ENCODE results near the gene GAL. TPM values are rescaled to one million over a fixed set of nuclear protein-coding genes. Genes with fewer than 3 reads are reported as not detected.

Gene GAL
- total RNA-seq, 5 donors from 2014 or later (not counting 1 experiment from before 2014, with no cell fraction given): 0.35 TPM; not detected in 4

GRCh38 chr11:68698993-68699392, 14.6 kb downstream of the GAL start:
- H3K4me1 Mint-ChIP-seq: no peaks in the 10 kb centered on the region
- Histone ChIP-seq H3K27me3 (replicated peaks in 1 of 2; ENCODE audit: control insufficient read depth in 2 of 2, extremely low read depth in 1 of 2, insufficient read depth in 2 of 2, low read length in 1 of 2) (peaks cover 0 to 8% of the 10 kb centered on the region in 2 experiments), H3K36me3 (ENCODE audit: control insufficient read depth in 2 of 2, extremely low read depth in 1 of 2, insufficient read depth in 1 of 2, low read length in 1 of 2) (no peaks in the 10 kb centered on the region), H3K9me3 (no peaks in the 10 kb centered on the region), H3K4me3 (ENCODE audit: control insufficient read depth in 1 of 2, extremely low read depth in 1 of 2, low read length in 1 of 2) (no peak overlapping the region), H3K4me1 (ENCODE audit: control insufficient read depth in 1 of 2, extremely low read depth in 1 of 2, insufficient read depth in 2 of 2, low read length in 2 of 2) (no peaks in the 10 kb centered on the region), H3K27ac (ENCODE audit: low read length) (no peak overlapping the region)
- DNase-seq: no peak
- peaks cover 2% of the 10 kb centered on the region for H3K36me3 Mint-ChIP-seq
- ChIA-PET CTCF (no interaction called here), POLR2A (interaction anchor here in 1 of 2 donors (0.7 kb wide), 1 partner anchor 127 kb away, joined by 4 read pairs; no protein-coding TSS in a partner anchor)
- ATAC-seq (replicated peaks in 1 of 4): no peak
- H3K9me3 Mint-ChIP-seq: peaks cover 5 to 6% (median 5%) of the 10 kb centered on the region in 3 donors
- no peak overlapping the region for H3K4me3 Mint-ChIP-seq
- H3K27ac Mint-ChIP-seq: no peak overlapping the region
- WGBS (ENCODE audit: insufficient coverage): no CpG with 5 or more reads among the region's 2 CpGs
- peaks cover 5 to 19% of the 10 kb centered on the region in 2 donors for H3K27me3 Mint-ChIP-seq

GRCh38 chr11:68704887-68705286, 20.5 kb downstream of the GAL start:
- ATAC-seq (replicated peaks in 1 of 4) (no peak), DNase-seq (no peak)
- Mint-ChIP-seq H3K9me3 (no peaks in the 10 kb centered on the region), H3K27me3 (peaks cover 5 to 6% of the 10 kb centered on the region in 2 donors), H3K4me1 (no peaks in the 10 kb centered on the region), H3K4me3 (no peak overlapping the region), H3K27ac (no peak overlapping the region), H3K36me3 (no peaks in the 10 kb centered on the region)
- Histone ChIP-seq H3K27ac (ENCODE audit: low read length) (no peak overlapping the region), H3K9me3 (no peaks in the 10 kb centered on the region), H3K27me3 (replicated peaks in 1 of 2; ENCODE audit: control insufficient read depth in 2 of 2, extremely low read depth in 1 of 2, insufficient read depth in 2 of 2, low read length in 1 of 2) (no peaks in the 10 kb centered on the region), H3K4me1 (ENCODE audit: control insufficient read depth in 1 of 2, extremely low read depth in 1 of 2, insufficient read depth in 2 of 2, low read length in 2 of 2) (no peaks in the 10 kb centered on the region), H3K4me3 (ENCODE audit: control insufficient read depth in 1 of 2, extremely low read depth in 1 of 2, low read length in 1 of 2) (no peak overlapping the region), H3K36me3 (ENCODE audit: control insufficient read depth in 2 of 2, extremely low read depth in 1 of 2, insufficient read depth in 1 of 2, low read length in 1 of 2) (no peaks in the 10 kb centered on the region)
- 88% methylated on average over 10 of the region's 16 CpGs for WGBS (ENCODE audit: insufficient coverage)
- ChIA-PET CTCF (no interaction called here), POLR2A (no interaction called here)

GRCh38 chr11:68707527-68707926, 23.2 kb downstream of the GAL start:
- ATAC-seq (replicated peaks in 1 of 4): no peak
- ChIA-PET CTCF (interaction anchor here in 1 of 2 donors (0.6 kb wide), 1 partner anchor 1835 kb away, joined by 3 read pairs; no protein-coding TSS in a partner anchor), POLR2A (no interaction called here)
- H3K27me3 ChIP-seq (replicated peaks in 1 of 2; ENCODE audit: control insufficient read depth in 2 of 2, extremely low read depth in 1 of 2, insufficient read depth in 2 of 2, low read length in 1 of 2): no peaks in the 10 kb centered on the region
- Mint-ChIP-seq H3K27ac (no peak overlapping the region), H3K9me3 (no peaks in the 10 kb centered on the region), H3K27me3 (peaks cover 0 to 3% of the 10 kb centered on the region in 2 donors), H3K36me3 (no peaks in the 10 kb centered on the region), H3K4me3 (no peak overlapping the region), H3K4me1 (no peaks in the 10 kb centered on the region)
- no peaks in the 10 kb centered on the region for H3K36me3 ChIP-seq (ENCODE audit: control insufficient read depth in 2 of 2, extremely low read depth in 1 of 2, insufficient read depth in 1 of 2, low read length in 1 of 2)
- no peaks in the 10 kb centered on the region for H3K4me1 ChIP-seq (ENCODE audit: control insufficient read depth in 1 of 2, extremely low read depth in 1 of 2, insufficient read depth in 2 of 2, low read length in 2 of 2)
- no peaks in the 10 kb centered on the region for H3K9me3 ChIP-seq
- no peak for DNase-seq
- no peak overlapping the region for H3K4me3 ChIP-seq (ENCODE audit: control insufficient read depth in 1 of 2, extremely low read depth in 1 of 2, low read length in 1 of 2)
- H3K27ac ChIP-seq (ENCODE audit: low read length): no peak overlapping the region
- no CpG with 5 or more reads among the region's 7 CpGs for WGBS (ENCODE audit: insufficient coverage)

- Mint-ChIP-seq H3K4me1 (no peaks in the 10 kb centered on the region), H3K27ac (no peak overlapping the region), H3K4me3 (no peak overlapping the region), H3K9me3 (no peaks in the 10 kb centered on the region), H3K36me3 (no peaks in the 10 kb centered on the region), H3K27me3 (no peaks in the 10 kb centered on the region)
- CTCF ChIA-PET: no interaction called here
- H3K4me1 ChIP-seq (ENCODE audit: control insufficient read depth in 1 of 2, extremely low read depth in 1 of 2, insufficient read depth in 2 of 2, low read length in 2 of 2): no peaks in the 10 kb centered on the region
- H3K27ac ChIP-seq (ENCODE audit: low read length): no peak overlapping the region
- H3K36me3 ChIP-seq (ENCODE audit: control insufficient read depth in 2 of 2, extremely low read depth in 1 of 2, insufficient read depth in 1 of 2, low read length in 1 of 2): no peaks in the 10 kb centered on the region
- ATAC-seq (replicated peaks in 1 of 4): no peak
- H3K27me3 ChIP-seq (replicated peaks in 1 of 2; ENCODE audit: control insufficient read depth in 2 of 2, extremely low read depth in 1 of 2, insufficient read depth in 2 of 2, low read length in 1 of 2): no peaks in the 10 kb centered on the region
- no peak overlapping the region for H3K4me3 ChIP-seq (ENCODE audit: control insufficient read depth in 1 of 2, extremely low read depth in 1 of 2, low read length in 1 of 2)
- no peak for DNase-seq
- POLR2A ChIA-PET: no interaction called here
- 87% methylated on average over 11 of the region's 12 CpGs for WGBS (ENCODE audit: insufficient coverage)
- H3K9me3 ChIP-seq: no peaks in the 10 kb centered on the region
These were observed 24.7 kb downstream of the GAL start for GRCh38 chr11:68709062-68709461.

- Histone ChIP-seq H3K4me1 (ENCODE audit: control insufficient read depth in 1 of 2, extremely low read depth in 1 of 2, insufficient read depth in 2 of 2, low read length in 2 of 2) (no peaks in the 10 kb centered on the region), H3K4me3 (ENCODE audit: control insufficient read depth in 1 of 2, extremely low read depth in 1 of 2, low read length in 1 of 2) (no peak overlapping the region), H3K27ac (ENCODE audit: low read length) (no peak overlapping the region), H3K27me3 (replicated peaks in 1 of 2; ENCODE audit: control insufficient read depth in 2 of 2, extremely low read depth in 1 of 2, insufficient read depth in 2 of 2, low read length in 1 of 2) (no peaks in the 10 kb centered on the region), H3K36me3 (ENCODE audit: control insufficient read depth in 2 of 2, extremely low read depth in 1 of 2, insufficient read depth in 1 of 2, low read length in 1 of 2) (no peaks in the 10 kb centered on the region), H3K9me3 (no peaks in the 10 kb centered on the region)
- no peaks in the 10 kb centered on the region for H3K4me1 Mint-ChIP-seq
- DNase-seq (no peak), ATAC-seq (replicated peaks in 1 of 4) (no peak)
- H3K27ac Mint-ChIP-seq: no peak overlapping the region
- no peak overlapping the region for H3K4me3 Mint-ChIP-seq
- ChIA-PET POLR2A (no interaction called here), CTCF (no interaction called here)
- WGBS (ENCODE audit: insufficient coverage): 86% methylated on average over 9 of the region's 11 CpGs
- H3K27me3 Mint-ChIP-seq: no peaks in the 10 kb centered on the region
- H3K9me3 Mint-ChIP-seq: no peaks in the 10 kb centered on the region
- H3K36me3 Mint-ChIP-seq: no peaks in the 10 kb centered on the region
These were observed 26.1 kb downstream of the GAL start for GRCh38 chr11:68710409-68710808.

GRCh38 chr11:68711114-68711513, 26.8 kb downstream of the GAL start:
- H3K4me3 Mint-ChIP-seq: no peak overlapping the region
- ATAC-seq (replicated peaks in 1 of 4): no peak
- ChIA-PET CTCF (no interaction called here), POLR2A (no interaction called here)
- H3K36me3 ChIP-seq (ENCODE audit: control insufficient read depth in 2 of 2, extremely low read depth in 1 of 2, insufficient read depth in 1 of 2, low read length in 1 of 2): no peaks in the 10 kb centered on the region
- no peaks in the 10 kb centered on the region for H3K9me3 Mint-ChIP-seq
- H3K27me3 ChIP-seq (replicated peaks in 1 of 2; ENCODE audit: control insufficient read depth in 2 of 2, extremely low read depth in 1 of 2, insufficient read depth in 2 of 2, low read length in 1 of 2): no peaks in the 10 kb centered on the region
- H3K27ac ChIP-seq (ENCODE audit: low read length): no peak overlapping the region
- 90% methylated on average over 8 of the region's 8 CpGs for WGBS (ENCODE audit: insufficient coverage)
- H3K27me3 Mint-ChIP-seq: no peaks in the 10 kb centered on the region
- H3K27ac Mint-ChIP-seq: no peak overlapping the region
- H3K36me3 Mint-ChIP-seq: no peaks in the 10 kb centered on the region
- no peak for DNase-seq
- H3K4me1 Mint-ChIP-seq: no peaks in the 10 kb centered on the region
- H3K9me3 ChIP-seq: no peaks in the 10 kb centered on the region
- H3K4me1 ChIP-seq (ENCODE audit: control insufficient read depth in 1 of 2, extremely low read depth in 1 of 2, insufficient read depth in 2 of 2, low read length in 2 of 2): no peaks in the 10 kb centered on the region
- H3K4me3 ChIP-seq (ENCODE audit: control insufficient read depth in 1 of 2, extremely low read depth in 1 of 2, low read length in 1 of 2): no peak overlapping the region

Data from T-cell (primary cell).